ENCODE measurements around the gene RAD51B.

The RAD51B gene

DNA sequence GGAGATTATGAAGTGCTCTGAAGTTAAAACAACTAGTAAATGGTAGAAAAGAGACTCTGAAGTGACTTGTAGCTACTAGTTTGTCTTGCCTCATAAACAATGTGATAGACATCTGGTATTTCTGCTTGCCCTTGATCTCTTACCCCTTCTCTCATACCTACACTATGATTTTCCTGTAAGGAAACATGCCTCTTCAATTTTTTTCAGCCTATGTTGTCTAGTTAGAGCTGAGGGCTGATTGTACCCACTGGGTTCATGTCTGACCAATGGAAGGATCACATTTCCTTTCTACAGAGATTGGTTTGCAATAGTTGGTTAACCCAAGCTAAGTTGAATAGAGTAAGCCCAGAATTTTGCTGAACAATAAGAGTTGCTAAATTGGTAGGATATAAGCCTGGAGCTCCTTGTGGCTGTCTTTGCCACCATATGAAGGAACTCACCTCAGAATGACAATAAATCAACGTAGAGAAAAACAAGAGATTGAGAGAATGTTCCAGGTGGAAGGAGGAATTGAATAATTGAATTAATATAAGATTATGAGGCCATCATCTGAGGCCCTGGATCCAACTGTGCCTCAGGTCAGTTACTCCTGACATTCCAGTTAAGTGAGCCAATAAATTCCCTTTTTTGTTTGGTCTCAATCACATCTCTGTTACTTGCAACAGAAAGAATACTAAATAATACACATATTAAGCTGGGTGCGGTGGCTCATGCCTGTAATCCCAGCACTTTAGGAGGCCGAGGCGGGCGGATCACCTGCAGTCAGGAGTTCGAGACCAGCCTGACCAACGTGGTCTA is 626.9 kb downstream of the RAD51B start:
- Histone ChIP-seq H3K27ac (no peak overlapping the region), H3K36me3 (replicated peaks) (no peaks in the 10 kb centered on the region), H3K4me3 (ENCODE audit: low read depth, low read length) (no peak overlapping the region), H3K27me3 (replicated peaks) (no peaks in the 10 kb centered on the region)
- in situ Hi-C loops (cut with HindIII; ENCODE audit: low pct_ligation_motif_present, low sequenced_read_pairs), result no loop called here
- TF ChIP-seq, protein P1, sequence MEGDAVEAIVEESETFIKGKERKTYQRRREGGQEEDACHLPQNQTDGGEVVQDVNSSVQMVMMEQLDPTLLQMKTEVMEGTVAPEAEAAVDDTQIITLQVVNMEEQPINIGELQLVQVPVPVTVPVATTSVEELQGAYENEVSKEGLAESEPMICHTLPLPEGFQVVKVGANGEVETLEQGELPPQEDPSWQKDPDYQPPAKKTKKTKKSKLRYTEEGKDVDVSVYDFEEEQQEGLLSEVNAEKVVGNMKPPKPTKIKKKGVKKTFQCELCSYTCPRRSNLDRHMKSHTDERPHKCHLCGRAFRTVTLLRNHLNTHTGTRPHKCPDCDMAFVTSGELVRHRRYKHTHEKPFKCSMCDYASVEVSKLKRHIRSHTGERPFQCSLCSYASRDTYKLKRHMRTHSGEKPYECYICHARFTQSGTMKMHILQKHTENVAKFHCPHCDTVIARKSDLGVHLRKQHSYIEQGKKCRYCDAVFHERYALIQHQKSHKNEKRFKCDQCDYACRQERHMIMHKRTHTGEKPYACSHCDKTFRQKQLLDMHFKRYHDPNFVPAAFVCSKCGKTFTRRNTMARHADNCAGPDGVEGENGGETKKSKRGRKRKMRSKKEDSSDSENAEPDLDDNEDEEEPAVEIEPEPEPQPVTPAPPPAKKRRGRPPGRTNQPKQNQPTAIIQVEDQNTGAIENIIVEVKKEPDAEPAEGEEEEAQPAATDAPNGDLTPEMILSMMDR (IDR thresholded peaks at IDR 0.05; ENCODE audit: low read depth, low read length, missing control alignments), result no peak
- no peak for DNase-seq

DNA sequence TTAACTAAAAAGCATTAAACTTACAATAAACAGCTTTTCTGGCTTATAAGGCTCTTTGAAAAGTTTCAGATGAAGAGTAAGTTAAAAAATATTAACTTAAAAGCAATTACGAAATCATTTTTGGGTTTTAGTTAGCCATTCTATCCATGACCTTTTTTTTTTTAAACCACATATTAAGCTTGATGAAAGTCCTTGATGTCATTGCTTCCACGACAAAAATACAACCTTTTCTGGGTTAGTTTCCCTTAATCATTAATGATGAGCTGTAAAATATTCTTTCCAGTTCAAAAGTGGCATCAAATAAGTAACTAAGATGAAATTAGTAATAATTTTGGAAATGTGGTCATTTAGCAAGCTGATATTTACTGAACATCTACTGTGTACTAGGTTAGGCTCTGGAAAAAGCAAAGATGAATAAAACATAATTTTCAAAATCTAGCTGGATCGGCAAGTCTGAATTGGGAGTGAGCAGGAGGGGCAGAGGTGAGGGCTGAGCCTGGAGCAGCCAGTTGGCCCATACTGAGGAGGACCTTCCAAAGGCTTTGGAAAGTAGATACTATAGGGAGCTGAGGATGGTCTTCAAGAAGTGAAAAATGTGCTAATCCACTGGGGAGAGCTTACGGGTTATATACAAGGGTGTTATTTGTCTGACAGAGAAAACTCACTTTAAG is 628.1 kb downstream of the RAD51B start:
- in situ Hi-C loops (cut with HindIII; ENCODE audit: low pct_ligation_motif_present, low sequenced_read_pairs), result no loop called here
- DNase-seq, result no peak
- H3K27ac ChIP-seq, result no peak overlapping the region
- no peaks in the 10 kb centered on the region for H3K27me3 ChIP-seq (replicated peaks)
- H3K4me3 ChIP-seq (ENCODE audit: low read depth, low read length), result no peak overlapping the region
- TF ChIP-seq, protein P1 (IDR thresholded peaks at IDR 0.05; ENCODE audit: low read depth, low read length, missing control alignments), result no peak
- H3K36me3 ChIP-seq (replicated peaks), result no peaks in the 10 kb centered on the region

DNA sequence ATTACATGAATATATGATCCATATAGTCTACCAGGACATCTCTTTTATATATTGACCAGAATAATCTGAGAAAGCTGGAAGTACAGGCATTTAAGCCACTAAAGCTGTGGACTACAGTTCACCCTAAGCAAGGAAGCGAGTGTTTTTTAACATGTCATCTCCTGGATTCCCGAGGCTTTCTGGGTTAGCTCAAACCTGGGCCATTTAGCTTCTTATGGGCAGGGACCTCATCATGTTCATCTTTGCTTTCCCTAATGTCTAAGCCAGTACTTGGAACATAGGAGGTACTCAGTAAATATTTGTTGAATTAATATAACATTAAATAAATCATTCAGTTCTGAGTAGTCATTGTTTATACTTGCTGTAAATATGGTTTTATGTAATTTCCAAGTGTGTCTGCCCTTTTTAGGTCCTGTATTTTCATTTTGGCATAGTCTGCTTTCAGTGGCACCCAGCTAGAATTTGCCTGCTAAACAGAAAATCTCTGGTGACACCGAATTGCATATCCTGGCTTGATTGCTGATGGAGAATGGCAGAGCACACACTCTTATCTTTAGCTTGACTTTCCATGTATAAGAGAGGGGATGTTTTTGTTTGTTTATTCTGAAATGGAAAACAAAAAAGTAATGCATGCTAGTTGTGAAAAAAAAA is 628.8 kb downstream of the RAD51B start:
- no peak overlapping the region for H3K27ac ChIP-seq
- TF ChIP-seq, protein P1 (IDR thresholded peaks at IDR 0.05; ENCODE audit: low read depth, low read length, missing control alignments), result no peak
- in situ Hi-C loops (cut with HindIII; ENCODE audit: low pct_ligation_motif_present, low sequenced_read_pairs), result no loop called here
- no peaks in the 10 kb centered on the region for H3K36me3 ChIP-seq (replicated peaks)
- no peak overlapping the region for H3K4me3 ChIP-seq (ENCODE audit: low read depth, low read length)
- no peak for DNase-seq
- H3K27me3 ChIP-seq (replicated peaks), result no peaks in the 10 kb centered on the region

DNA sequence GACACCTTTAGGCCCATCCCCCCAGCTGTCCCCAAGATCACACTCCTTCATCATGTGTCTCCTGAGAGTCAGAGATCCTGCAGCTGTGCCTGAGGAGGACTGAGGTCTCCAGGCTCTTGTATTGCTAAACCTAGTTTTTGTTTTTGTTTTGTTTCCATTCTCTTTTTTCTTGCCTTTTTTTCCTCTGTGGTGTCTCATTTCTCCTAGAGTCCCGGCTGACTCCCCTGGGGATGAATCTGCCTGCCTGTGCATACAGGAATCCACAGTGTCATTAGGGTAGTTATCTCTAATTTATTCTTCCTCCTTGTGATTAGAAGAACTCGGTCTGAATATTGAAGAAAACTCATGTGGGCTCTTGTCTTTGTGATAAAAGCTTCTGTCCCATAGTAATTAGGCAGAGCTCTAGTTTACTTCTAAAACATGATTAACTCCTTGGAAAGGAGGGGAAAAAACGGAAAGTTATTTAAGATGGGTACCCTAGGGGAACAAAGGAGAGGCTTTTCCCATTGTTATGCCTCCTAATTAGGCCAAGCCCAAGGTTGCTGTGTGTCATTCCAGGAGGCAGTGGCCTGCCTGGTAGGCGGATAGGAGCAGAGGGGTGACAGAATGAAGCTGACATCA is 630.1 kb downstream of the RAD51B start:
- TF ChIP-seq, protein P1 (IDR thresholded peaks at IDR 0.05; ENCODE audit: low read depth, low read length, missing control alignments), result no peak
- no peak for DNase-seq
- no peaks in the 10 kb centered on the region for H3K27me3 ChIP-seq (replicated peaks)
- in situ Hi-C loops (cut with HindIII; ENCODE audit: low pct_ligation_motif_present, low sequenced_read_pairs), result no loop called here
- no peaks in the 10 kb centered on the region for H3K36me3 ChIP-seq (replicated peaks)
- H3K4me3 ChIP-seq (ENCODE audit: low read depth, low read length), result no peak overlapping the region
- H3K27ac ChIP-seq, result no peak overlapping the region

DNA sequence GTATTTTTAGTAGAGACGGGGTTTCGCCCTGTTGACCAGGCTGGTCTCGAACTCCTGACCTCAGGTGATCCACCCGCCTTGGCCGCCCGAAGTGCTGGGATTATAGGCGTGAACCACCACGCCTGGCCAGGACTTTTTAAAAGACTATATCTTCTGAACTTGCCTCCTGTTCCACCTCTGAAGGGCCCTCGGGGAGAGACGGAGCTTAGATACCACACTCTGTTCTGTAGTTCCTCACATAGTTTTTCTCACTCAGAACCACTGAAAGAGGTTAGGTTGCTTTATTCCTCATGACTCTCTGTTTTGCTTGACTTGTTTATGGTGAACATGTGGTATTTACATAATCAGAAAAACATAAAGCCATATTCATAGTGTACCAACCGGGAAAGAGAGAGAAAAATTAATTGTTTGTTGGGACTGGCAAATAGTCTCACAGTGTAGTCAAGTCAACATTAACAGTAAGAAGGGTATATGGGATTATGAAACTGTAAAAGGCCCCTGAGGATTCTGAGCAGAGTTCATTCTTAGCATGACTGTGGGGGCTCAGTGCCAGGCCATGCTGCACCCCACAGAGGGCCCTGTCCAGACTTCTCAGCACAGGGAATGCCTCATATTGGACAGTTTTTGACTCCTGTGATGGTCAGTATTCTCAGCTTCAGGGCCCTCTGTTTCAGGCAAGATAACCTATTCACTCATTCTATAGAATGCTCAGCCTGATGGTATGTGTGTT is 631.0 kb downstream of the RAD51B start:
- Histone ChIP-seq H3K4me3 (ENCODE audit: low read depth, low read length) (no peak overlapping the region), H3K27ac (no peak overlapping the region), H3K36me3 (replicated peaks) (no peaks in the 10 kb centered on the region), H3K27me3 (replicated peaks) (no peaks in the 10 kb centered on the region)
- no peak for DNase-seq
- in situ Hi-C loops (cut with HindIII; ENCODE audit: low pct_ligation_motif_present, low sequenced_read_pairs), result no loop called here
- TF ChIP-seq, protein P1 (IDR thresholded peaks at IDR 0.05; ENCODE audit: low read depth, low read length, missing control alignments), result no peak
